ENCODE results near the gene MFSD11. TPM values are rescaled to one million over a fixed set of nuclear protein-coding genes. Genes with fewer than 3 reads are reported as not detected.

MFSD11 gene
- total and polyA plus RNA-seq, 2 donors (not counting 3 experiments of a cell fraction or from before 2014, with no cell fraction given): 23.5 to 35.2 TPM

DNA sequence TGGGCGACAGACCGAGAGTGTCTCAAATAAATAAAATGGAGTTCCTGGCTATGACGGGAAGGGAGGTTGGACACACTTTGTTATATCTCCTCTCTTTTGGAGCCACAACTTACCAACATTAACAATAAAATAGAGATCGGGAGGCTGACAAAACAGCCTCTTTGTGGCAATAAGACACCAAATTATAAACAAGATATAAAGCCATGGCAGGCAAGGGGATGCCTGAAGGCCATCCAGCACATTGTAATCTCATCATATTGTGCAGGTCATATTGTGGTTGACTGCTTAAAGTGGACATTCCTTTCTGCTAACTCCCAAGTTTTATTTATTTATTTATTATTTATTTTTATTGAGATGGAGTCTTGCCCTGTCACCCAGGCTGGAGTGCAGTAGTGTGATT lies 70.4 kb downstream of the MFSD11 start:
- ChIA-PET CTCF (interaction anchor here (1.0 kb wide), 1 partner anchor 248 kb away, joined by 3 read pairs; no protein-coding TSS in a partner anchor), POLR2A (no interaction called here)
- Histone ChIP-seq H2AFZ (ENCODE audit: low read depth, low read length) (no peak overlapping the region), H3K9me3 (replicated peaks; ENCODE audit: control insufficient read depth, insufficient read depth, low read length) (no peaks in the 10 kb centered on the region), H3K9me1 (replicated peaks; ENCODE audit: control insufficient read depth, extremely low read depth, insufficient read depth, low read length) (no peaks in the 10 kb centered on the region), H3K79me2 (ENCODE audit: control insufficient read depth, insufficient read depth, low read length) (no peaks in the 10 kb centered on the region), H3K36me3 (ENCODE audit: control insufficient read depth in 2 of 2, extremely low read depth in 1 of 2, insufficient read depth in 2 of 2, low read length in 2 of 2) (no peaks in the 10 kb centered on the region), H3K4me2 (ENCODE audit: insufficient read depth, low read length) (no peak overlapping the region), H3K4me1 (ENCODE audit: control insufficient read depth, extremely low read depth, insufficient read depth, low read length) (no peaks in the 10 kb centered on the region), H4K20me1 (replicated peaks; ENCODE audit: control insufficient read depth, extremely low read depth, insufficient read depth, low read length) (no peaks in the 10 kb centered on the region), H3K27ac (ENCODE audit: insufficient read depth, low read depth, low read length) (no peak overlapping the region), H3K9ac (replicated peaks; ENCODE audit: extremely low read depth, insufficient read depth, low read length) (no peak overlapping the region), H3K27me3 (ENCODE audit: control insufficient read depth in 2 of 2, insufficient read depth in 2 of 2, low read length in 2 of 2) (no peaks in the 10 kb centered on the region), H3K4me3 (replicated peaks in 1 of 3; ENCODE audit: insufficient read depth in 1 of 3, low read depth in 1 of 3, low read length in 3 of 3) (no peak overlapping the region)
- no peak for TF ChIP-seq CTCF (IDR thresholded peaks at IDR 0.05; ENCODE audit: extremely low read depth in 1 of 2, insufficient read depth in 1 of 2, low read depth in 1 of 2, low read length in 2 of 2)
- no peak for TF ChIP-seq POLR2A (IDR thresholded peaks at IDR 0.05; ENCODE audit: low read depth, low read length)
- TF ChIP-seq MYC (IDR thresholded peaks at IDR 0.05; ENCODE audit: low read depth, low read length): no peak
- no peak for TF ChIP-seq POLR2AphosphoS5 (IDR thresholded peaks at IDR 0.05; ENCODE audit: insufficient read depth, low read depth, low read length)
- no peak for TF ChIP-seq MAX (IDR thresholded peaks at IDR 0.05; ENCODE audit: insufficient read depth, insufficient read length)
- TF ChIP-seq JUN (IDR thresholded peaks at IDR 0.05; ENCODE audit: borderline replicate concordance, insufficient read depth, insufficient read length, low read depth): no peak
- TF ChIP-seq FOS (IDR thresholded peaks at IDR 0.05; ENCODE audit: borderline replicate concordance, insufficient read depth, low read length): no peak
- no peak for TF ChIP-seq GATA2 (IDR thresholded peaks at IDR 0.05; ENCODE audit: insufficient read depth, insufficient read length, low read depth, low read length)
- no peak for TF ChIP-seq EZH2 (IDR thresholded peaks at IDR 0.05; ENCODE audit: borderline replicate concordance, low read depth, low read length, severe bottlenecking)
- dilution Hi-C loops (cut with MboI; ENCODE audit: extremely low pct_ligation_motif_present, low sequenced_read_pairs) (no loop called here), intact Hi-C loops (cut with micrococcal nuclease) (no loop called here)
- no peak for FAIRE-seq
- DNase-seq (ENCODE audit: low read depth, low spot score): no peak
- no TSS peak for BruUV-seq (replicated peaks)
